Endothelial cell of umbilical vein (primary cell): ENCODE data around the gene RSRC2. TPM values are rescaled to one million over a fixed set of nuclear protein-coding genes. Genes with fewer than 3 reads are reported as not detected.

Experiments
- BruUV-seq: library from RNA; stranded (reverse); fragments of 400-500 nt; replicated peaks from 2 replicates; lab custom pipeline; 2021; lab: Mats Ljungman, UMichigan
- CTCF ChIA-PET: fragments of 300-600, 350-600 bp; sonication (Branson Sonifier 250); formaldehyde crosslinking; loops from one replicate; lab custom pipeline; 2021; ENCODE audit warnings: antibody characterized with exemption, inconsistent platforms; lab: Charles Lee
- POLR2A ChIA-PET: fragments of 300-600, 350-600 bp; sonication (Branson Sonifier 250); formaldehyde crosslinking; loops from one replicate; lab custom pipeline; 2021; ENCODE audit warnings: antibody characterized with exemption, inconsistent platforms; lab: Charles Lee
- DNase-seq: peaks from one replicate; pipeline ENCODE4 v3.0.0-alpha.2; 2011; ENCODE audit warnings: low read depth, low spot score
- FAIRE-seq: peaks from 2 replicates; lab custom pipeline; 2011; peaks lifted over from hg19 to GRCh38; lab: Jason Lieb, UNC
- H2AFZ ChIP-seq: 2 replicates; pipeline ENCODE4 v1.6.0; 2012; ENCODE audit warnings: low read depth, low read length, control low read depth, inconsistent platforms
- H3K27ac ChIP-seq: 2 replicates; pipeline ENCODE4 v1.5.1; 2011; ENCODE audit warnings: low read depth, mild to moderate bottlenecking, control low read depth, low read length, moderate library complexity; ENCODE audit not compliant: insufficient read depth
- H3K27me3 ChIP-seq, 2 experiments: 2 replicates each; pipeline versions ENCODE4 v1.6.0 to v1.6.1; 2011; ENCODE audit warnings: low read length in 2 of 2, mixed read lengths in 1 of 2; ENCODE audit not compliant: control insufficient read depth in 2 of 2, insufficient read depth in 2 of 2
- H3K36me3 ChIP-seq, 2 experiments: 2 replicates in 1 of 2; 3 replicates in 1 of 2; pipeline ENCODE4 v1.5.1; 2011; ENCODE audit warnings: low read length in 2 of 2, mild to moderate bottlenecking in 1 of 2, moderate library complexity in 1 of 2; ENCODE audit not compliant: control insufficient read depth in 2 of 2, insufficient read depth in 2 of 2; ENCODE audit errors: extremely low read depth in 1 of 2
- H3K4me1 ChIP-seq: 3 replicates; pipeline ENCODE4 v1.5.1; 2011; ENCODE audit warnings: mild to moderate bottlenecking, low read length; ENCODE audit not compliant: control insufficient read depth, insufficient read depth; ENCODE audit errors: extremely low read depth
- H3K4me2 ChIP-seq: 2 replicates; pipeline ENCODE4 v1.6.1; 2011; ENCODE audit warnings: low read length, control low read depth, mixed read lengths; ENCODE audit not compliant: insufficient read depth
- H3K4me3 ChIP-seq, 3 experiments: fragments of 200-600 bp in 1 of 3; sonication (generic), shearing (Covaris generic) in 1 of 3; replicated peaks in 1 of 3; 2 replicates each; pipeline ENCODE4 v1.5.1; 2011 to 2016; ENCODE audit warnings: control low read depth in 3 of 3, low read length in 3 of 3, mild to moderate bottlenecking in 2 of 3, inconsistent platforms in 1 of 3, low read depth in 1 of 3, moderate library complexity in 1 of 3; ENCODE audit not compliant: insufficient read depth in 1 of 3
- H3K79me2 ChIP-seq: 2 replicates; pipeline ENCODE4 v1.6.0; 2012; ENCODE audit warnings: low read length, inconsistent platforms; ENCODE audit not compliant: control insufficient read depth, insufficient read depth
- H3K9ac ChIP-seq: replicated peaks from 2 replicates; pipeline ENCODE3; 2011; ENCODE audit warnings: low read length, control low read depth; ENCODE audit not compliant: insufficient read depth; ENCODE audit errors: extremely low read depth
- H3K9me1 ChIP-seq: replicated peaks from 3 replicates; pipeline ENCODE4 v1.6.0; 2011; ENCODE audit warnings: mild to moderate bottlenecking, low read length; ENCODE audit not compliant: control insufficient read depth, insufficient read depth; ENCODE audit errors: extremely low read depth
- H3K9me3 ChIP-seq: replicated peaks from 2 replicates; pipeline ENCODE4 v1.5.1; 2012; ENCODE audit warnings: low read length, inconsistent platforms; ENCODE audit not compliant: control insufficient read depth, insufficient read depth
- H4K20me1 ChIP-seq: replicated peaks from 2 replicates; pipeline ENCODE3; 2011; ENCODE audit warnings: mild to moderate bottlenecking, low read length; ENCODE audit not compliant: control insufficient read depth, insufficient read depth; ENCODE audit errors: extremely low read depth
- CTCF ChIP-seq, 2 donors: IDR thresholded peaks; 1 replicate in 1 of 2; 2 replicates in 1 of 2; pipeline ENCODE4 v1.5.1; 2011; ENCODE audit warnings: low read length in 2 of 2, mild to moderate bottlenecking in 2 of 2, moderate library complexity in 2 of 2, control low read depth in 1 of 2, inconsistent platforms in 1 of 2, low read depth in 1 of 2; ENCODE audit not compliant: insufficient read depth in 1 of 2; ENCODE audit errors: extremely low read depth in 1 of 2
- EZH2 ChIP-seq: IDR thresholded peaks from 2 replicates; pipeline ENCODE4 v1.6.1; 2012; ENCODE audit warnings: borderline replicate concordance, low read depth, mild to moderate bottlenecking, moderate library complexity, low read length, inconsistent platforms; ENCODE audit not compliant: severe bottlenecking
- FOS ChIP-seq: IDR thresholded peaks from 2 replicates; pipeline ENCODE4 v1.6.1; 2011; ENCODE audit warnings: mild to moderate bottlenecking, low read length, moderate library complexity, borderline replicate concordance; ENCODE audit not compliant: insufficient read depth
- GATA2 ChIP-seq: IDR thresholded peaks from 2 replicates; pipeline ENCODE4 v1.7.0; 2011; ENCODE audit warnings: low read depth, mild to moderate bottlenecking, moderate library complexity, mixed read lengths, low read length; ENCODE audit not compliant: insufficient read length, insufficient read depth
- POLR2A ChIP-seq: IDR thresholded peaks from 2 replicates; pipeline ENCODE4 v1.6.1; 2012; ENCODE audit warnings: low read depth, mild to moderate bottlenecking, control low read depth, low read length
- dilution Hi-C: fragments of 300-500 bp; cut with MboI; formaldehyde crosslinking; loops from one replicate; pipeline ENCODE4 v1.15.0; 2019; ENCODE audit warnings: low sequenced_read_pairs; ENCODE audit not compliant: extremely low pct_ligation_motif_present
- intact Hi-C: fragments of 100-400 bp; cut with micrococcal nuclease; formaldehyde crosslinking; loops from one replicate; pipeline ENCODE4 v1.10.0; 2022
- polyA plus RNA-seq, 4 experiments: library from polyadenylated mRNA; depleted of rRNA in 3 of 4; stranded (reverse) in 3 of 4; unstranded in 1 of 4; fragments of >200 nt; gene quantifications; 2 replicates each; pipeline versions ENCODE4 v1.2.1 to v1.2.3, GENCODE V29; 2011 to 2012; ENCODE audit warnings: missing spikeins in 1 of 4
- total RNA-seq: library from RNA; stranded (reverse); gene quantifications from 2 replicates; pipeline ENCODE4 v1.2.3, GENCODE V29; 2021
- TF ChIP-seq, protein P1 (sequence below): IDR thresholded peaks from 2 replicates; pipeline ENCODE4 v1.6.1; 2011; ENCODE audit not compliant: insufficient read depth, insufficient read length

RSRC2 gene
- total and polyA plus RNA-seq, 2 donors (not counting 3 experiments of a cell fraction or from before 2014, with no cell fraction given) = 17.6 to 81.1 TPM

DNA sequence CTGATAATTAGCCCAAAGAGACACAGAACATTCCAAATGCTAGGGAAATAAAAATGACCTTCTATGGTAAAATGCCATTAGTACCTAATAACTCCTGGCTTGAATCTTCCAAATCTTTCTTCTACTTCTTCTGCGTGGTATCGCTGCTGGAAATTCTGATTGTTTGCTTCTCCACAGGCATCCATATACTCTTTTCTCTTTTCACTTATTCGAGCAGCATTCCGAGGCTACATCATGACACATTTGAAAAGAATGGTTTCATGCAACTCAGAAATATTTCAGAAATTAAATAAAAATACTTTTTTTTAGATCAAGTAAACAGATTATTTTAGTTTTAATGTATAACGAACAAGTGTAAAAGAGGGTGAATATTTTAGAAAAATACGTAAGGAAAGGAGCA, 44.9 kb downstream of the RSRC2 start:
- H3K27ac ChIP-seq = no peak overlapping the region
- peaks cover 9 to 25% of the 10 kb centered on the region in 2 experiments for H3K36me3 ChIP-seq
- intact Hi-C loops (no loop called here), dilution Hi-C loops (no loop called here)
- H3K79me2 ChIP-seq = no peaks in the 10 kb centered on the region
- no peaks in the 10 kb centered on the region for H3K9me1 ChIP-seq
- DNase-seq (no peak), FAIRE-seq (no peak)
- no peaks in the 10 kb centered on the region for H3K27me3 ChIP-seq
- H3K4me2 ChIP-seq = no peak overlapping the region
- no peak overlapping the region for H3K4me3 ChIP-seq
- H2AFZ ChIP-seq = no peak overlapping the region
- no peaks in the 10 kb centered on the region for H4K20me1 ChIP-seq
- no peaks in the 10 kb centered on the region for H3K9me3 ChIP-seq
- POLR2A ChIA-PET = no interaction called here
- TF ChIP-seq GATA2 = no peak
- TF ChIP-seq CTCF (IDR thresholded peaks at IDR 0.05; ENCODE audit: extremely low read depth in 1 of 2, insufficient read depth in 1 of 2, low read depth in 1 of 2, low read length in 2 of 2) = no peak
- TF ChIP-seq POLR2A = no peak
- TF ChIP-seq FOS = no peak
- TF ChIP-seq, protein P1, sequence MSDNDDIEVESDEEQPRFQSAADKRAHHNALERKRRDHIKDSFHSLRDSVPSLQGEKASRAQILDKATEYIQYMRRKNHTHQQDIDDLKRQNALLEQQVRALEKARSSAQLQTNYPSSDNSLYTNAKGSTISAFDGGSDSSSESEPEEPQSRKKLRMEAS = no peak
- no peak for TF ChIP-seq EZH2
- CTCF ChIA-PET = no interaction called here
- BruUV-seq = no TSS peak
- H3K9ac ChIP-seq = no peak overlapping the region
- no peaks in the 10 kb centered on the region for H3K4me1 ChIP-seq
